ENCODE data around the gene KBTBD8.

Gene KBTBD8

DNA sequence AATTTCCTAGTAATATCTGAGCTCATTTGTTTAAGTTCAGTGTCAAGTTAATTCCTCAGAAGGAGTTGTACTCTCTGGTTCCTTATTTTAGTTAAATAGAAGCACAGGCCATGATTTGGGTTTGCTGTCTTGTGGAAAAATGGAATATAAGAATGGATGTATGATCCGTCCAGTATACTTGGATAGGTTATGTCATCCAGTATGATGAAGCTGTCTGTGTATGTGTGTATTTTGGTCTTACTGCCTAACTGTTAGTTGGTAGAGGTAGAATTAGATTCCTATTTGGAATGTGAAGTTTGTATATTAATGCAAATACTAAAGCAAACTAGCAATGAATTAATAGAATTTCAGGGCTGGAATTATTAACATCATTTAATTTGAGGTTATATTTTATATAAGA, 7.9 kb downstream of the KBTBD8 start:
- peaks cover 7% of the 10 kb centered on the region for H3K36me3 ChIP-seq
- H3K4me1 ChIP-seq (ENCODE audit: control insufficient read depth in 1 of 2, insufficient read depth in 1 of 2, low read depth in 1 of 2, low read length in 1 of 2) = no peaks in the 10 kb centered on the region
- no peak overlapping the region for H3K4me3 ChIP-seq (ENCODE audit: low read depth in 1 of 2, low read length in 1 of 2)
- no peaks in the 10 kb centered on the region for H3K27me3 ChIP-seq
- no peaks in the 10 kb centered on the region for H3K9me3 ChIP-seq
- H3K27ac ChIP-seq = no peak overlapping the region
- TF ChIP-seq, protein P1, sequence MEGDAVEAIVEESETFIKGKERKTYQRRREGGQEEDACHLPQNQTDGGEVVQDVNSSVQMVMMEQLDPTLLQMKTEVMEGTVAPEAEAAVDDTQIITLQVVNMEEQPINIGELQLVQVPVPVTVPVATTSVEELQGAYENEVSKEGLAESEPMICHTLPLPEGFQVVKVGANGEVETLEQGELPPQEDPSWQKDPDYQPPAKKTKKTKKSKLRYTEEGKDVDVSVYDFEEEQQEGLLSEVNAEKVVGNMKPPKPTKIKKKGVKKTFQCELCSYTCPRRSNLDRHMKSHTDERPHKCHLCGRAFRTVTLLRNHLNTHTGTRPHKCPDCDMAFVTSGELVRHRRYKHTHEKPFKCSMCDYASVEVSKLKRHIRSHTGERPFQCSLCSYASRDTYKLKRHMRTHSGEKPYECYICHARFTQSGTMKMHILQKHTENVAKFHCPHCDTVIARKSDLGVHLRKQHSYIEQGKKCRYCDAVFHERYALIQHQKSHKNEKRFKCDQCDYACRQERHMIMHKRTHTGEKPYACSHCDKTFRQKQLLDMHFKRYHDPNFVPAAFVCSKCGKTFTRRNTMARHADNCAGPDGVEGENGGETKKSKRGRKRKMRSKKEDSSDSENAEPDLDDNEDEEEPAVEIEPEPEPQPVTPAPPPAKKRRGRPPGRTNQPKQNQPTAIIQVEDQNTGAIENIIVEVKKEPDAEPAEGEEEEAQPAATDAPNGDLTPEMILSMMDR (IDR thresholded peaks at IDR 0.05) = no peak

DNA sequence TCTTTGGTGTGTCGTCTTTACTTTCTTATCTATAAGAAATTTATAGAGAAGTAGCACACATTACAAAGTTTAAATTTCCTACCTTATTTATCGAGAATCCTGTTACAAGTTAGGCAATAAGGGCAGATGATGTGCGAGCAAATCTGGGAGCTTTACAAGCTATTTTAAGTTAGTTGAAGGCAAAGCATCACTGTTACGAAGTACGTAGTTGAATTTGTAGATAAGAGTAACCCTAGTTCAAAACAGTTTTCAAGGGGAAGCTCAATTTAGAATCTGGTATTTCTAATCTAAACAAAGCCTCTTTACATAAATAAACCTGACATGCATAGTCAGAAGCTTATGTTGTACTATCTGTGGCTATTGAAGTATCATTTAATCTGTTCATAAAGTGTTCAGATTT, 8.4 kb downstream of the KBTBD8 start:
- Histone ChIP-seq H3K36me3 (peaks cover 7% of the 10 kb centered on the region), H3K27ac (no peak overlapping the region), H3K4me1 (ENCODE audit: control insufficient read depth in 1 of 2, insufficient read depth in 1 of 2, low read depth in 1 of 2, low read length in 1 of 2) (no peaks in the 10 kb centered on the region), H3K4me3 (ENCODE audit: low read depth in 1 of 2, low read length in 1 of 2) (no peak overlapping the region), H3K27me3 (no peaks in the 10 kb centered on the region), H3K9me3 (no peaks in the 10 kb centered on the region)
- TF ChIP-seq, protein P1 (IDR thresholded peaks at IDR 0.05) = no peak

DNA sequence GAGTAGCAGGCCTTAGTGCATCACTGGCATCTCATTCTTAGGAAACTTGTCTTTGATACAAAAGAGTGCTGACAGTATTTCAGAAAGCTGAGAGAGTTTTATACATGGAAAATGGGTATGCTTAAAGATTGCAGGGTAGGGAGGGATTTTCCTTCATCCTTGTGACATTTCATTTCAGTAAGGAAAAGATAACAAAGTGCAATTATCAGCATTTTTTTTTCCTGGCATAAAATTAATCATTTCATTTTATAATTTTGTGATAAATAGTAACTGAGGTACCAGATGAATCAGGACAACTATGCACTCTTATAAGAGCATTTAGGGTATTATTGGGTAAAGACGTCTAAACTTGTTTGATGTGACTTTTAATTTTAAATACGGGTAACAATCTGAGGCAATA, 10.3 kb downstream of the KBTBD8 start:
- Histone ChIP-seq H3K4me3 (ENCODE audit: low read depth in 1 of 2, low read length in 1 of 2) (no peak overlapping the region), H3K36me3 (peaks cover 7% of the 10 kb centered on the region), H3K27ac (no peak overlapping the region), H3K27me3 (no peaks in the 10 kb centered on the region), H3K9me3 (no peaks in the 10 kb centered on the region), H3K4me1 (ENCODE audit: control insufficient read depth in 1 of 2, insufficient read depth in 1 of 2, low read depth in 1 of 2, low read length in 1 of 2) (no peaks in the 10 kb centered on the region)
- TF ChIP-seq, protein P1 (IDR thresholded peaks at IDR 0.05) = no peak

DNA sequence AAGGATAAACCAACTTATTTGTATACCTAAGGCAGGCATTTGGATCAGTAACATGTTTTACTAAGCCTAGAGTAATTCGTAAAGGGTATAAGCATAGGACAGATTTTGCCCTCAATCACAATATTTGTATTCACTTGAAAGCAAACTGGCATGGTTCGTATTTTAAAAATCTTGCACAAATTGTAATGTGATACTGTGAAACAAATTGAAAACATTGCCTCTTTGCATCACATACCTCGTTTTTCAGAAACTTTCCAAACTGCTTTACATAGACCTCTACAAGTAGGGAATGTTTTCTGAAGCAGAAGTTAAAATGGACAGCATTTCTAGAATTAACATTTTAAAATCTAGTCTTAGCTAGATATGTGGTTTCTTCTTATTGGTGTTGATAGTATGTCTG, 11.6 kb downstream of the KBTBD8 start:
- Histone ChIP-seq H3K36me3 (peaks cover 7% of the 10 kb centered on the region), H3K27ac (no peak overlapping the region), H3K4me3 (ENCODE audit: low read depth in 1 of 2, low read length in 1 of 2) (no peak overlapping the region), H3K9me3 (no peaks in the 10 kb centered on the region), H3K4me1 (ENCODE audit: control insufficient read depth in 1 of 2, insufficient read depth in 1 of 2, low read depth in 1 of 2, low read length in 1 of 2) (no peaks in the 10 kb centered on the region), H3K27me3 (no peaks in the 10 kb centered on the region)
- TF ChIP-seq, protein P1 (IDR thresholded peaks at IDR 0.05) = no peak

DNA sequence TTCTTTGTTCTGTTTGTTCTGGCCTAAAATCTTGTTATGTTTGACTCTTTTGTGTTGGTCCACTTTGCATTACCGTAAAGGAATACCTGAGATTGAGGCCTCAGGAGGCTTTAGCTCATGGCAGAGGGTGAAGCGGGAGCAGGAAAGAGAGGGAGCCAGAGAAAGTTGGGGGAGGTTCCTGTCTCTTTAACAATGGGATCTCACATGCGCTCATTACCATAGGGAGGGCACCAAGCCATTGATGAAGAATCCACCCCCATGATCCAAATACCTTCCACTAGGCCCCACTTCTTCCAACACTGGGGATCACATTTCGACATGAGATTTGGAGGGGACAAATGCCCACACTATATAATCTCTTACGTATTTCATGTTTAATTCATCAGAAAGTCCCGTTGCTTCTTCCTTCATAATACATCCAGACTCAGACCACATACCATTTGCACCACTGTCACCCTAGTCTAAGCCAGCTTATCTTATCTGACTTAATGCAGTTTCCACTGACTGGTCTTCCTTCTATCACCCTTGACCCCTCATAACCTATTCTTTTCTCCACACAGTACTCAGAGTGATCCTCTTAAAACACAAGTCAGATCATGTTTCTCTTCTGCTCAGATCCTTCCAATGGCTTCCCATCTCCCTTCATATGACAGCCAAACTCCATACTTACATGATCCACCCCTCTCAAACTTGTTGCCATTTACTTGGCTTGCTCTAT, 13.5 kb downstream of the KBTBD8 start:
- Histone ChIP-seq H3K27ac (no peak overlapping the region), H3K36me3 (peaks cover 7% of the 10 kb centered on the region), H3K4me1 (ENCODE audit: control insufficient read depth in 1 of 2, insufficient read depth in 1 of 2, low read depth in 1 of 2, low read length in 1 of 2) (no peaks in the 10 kb centered on the region), H3K9me3 (no peaks in the 10 kb centered on the region), H3K27me3 (no peaks in the 10 kb centered on the region), H3K4me3 (ENCODE audit: low read depth in 1 of 2, low read length in 1 of 2) (no peak overlapping the region)
- TF ChIP-seq, protein P1 (IDR thresholded peaks at IDR 0.05) = no peak

Data from neutrophil (primary cell).